DOHH2 (cell line): ENCODE results near the gene TMX2.

Experiments
- H3F3A ChIP-seq: fragments of 200-600 bp; sonication (generic), shearing (Covaris generic); 2 replicates; pipeline ENCODE4 v1.6.0; 2016; ENCODE audit warnings: antibody characterized with exemption, mild to moderate bottlenecking; ENCODE audit not compliant: control insufficient read depth, insufficient read depth
- H3K27ac ChIP-seq: fragments of 200-600 bp; sonication (generic); 2 replicates; pipeline ENCODE4 v1.5.1; 2014; ENCODE audit warnings: low read depth, mild to moderate bottlenecking, low read length, moderate library complexity
- H3K27me3 ChIP-seq: fragments of 200-600 bp; sonication (generic); 2 replicates; pipeline ENCODE4 v1.6.1; 2014; ENCODE audit warnings: mild to moderate bottlenecking, low read length, mixed read lengths; ENCODE audit not compliant: control insufficient read depth
- H3K36me3 ChIP-seq: fragments of 200-600 bp; sonication (generic); 2 replicates; pipeline ENCODE4 v1.6.1; 2014; ENCODE audit warnings: mild to moderate bottlenecking, low read length, moderate library complexity, mixed read lengths; ENCODE audit not compliant: control insufficient read depth
- H3K4me1 ChIP-seq: fragments of 200-600 bp; sonication (generic); 2 replicates; pipeline ENCODE4 v1.6.1; 2014; ENCODE audit warnings: mild to moderate bottlenecking, low read length, mixed read lengths; ENCODE audit not compliant: control insufficient read depth
- H3K4me2 ChIP-seq: fragments of 200-600 bp; sonication (generic); 2 replicates; pipeline ENCODE4 v1.6.0; 2014; ENCODE audit warnings: mild to moderate bottlenecking, low read length, moderate library complexity
- H3K4me3 ChIP-seq: fragments of 200-600 bp; sonication (generic); 2 replicates; pipeline ENCODE4 v1.5.1; 2014; ENCODE audit warnings: mild to moderate bottlenecking, low read length, mixed read lengths
- H3K79me2 ChIP-seq: fragments of 200-600 bp; sonication (generic); 2 replicates; pipeline ENCODE4 v1.6.1; 2014; ENCODE audit warnings: mild to moderate bottlenecking, low read length, mixed read lengths; ENCODE audit not compliant: control insufficient read depth
- H3K9me2 ChIP-seq: fragments of 200-600 bp; sonication (generic); replicated peaks from 2 replicates; pipeline ENCODE4 v1.6.1; 2014; ENCODE audit warnings: mild to moderate bottlenecking, low read length, mixed read lengths; ENCODE audit not compliant: control insufficient read depth
- H3K9me3 ChIP-seq: fragments of 200-600 bp; sonication (generic); 2 replicates; pipeline ENCODE4 v1.6.1; 2014; ENCODE audit warnings: antibody characterized with exemption, low read length, mixed read lengths; ENCODE audit not compliant: control insufficient read depth, insufficient read depth
- H4K20me1 ChIP-seq: fragments of 200-600 bp; sonication (generic); 2 replicates; pipeline ENCODE4 v1.6.0; 2014; ENCODE audit warnings: low read depth, mild to moderate bottlenecking, antibody characterized with exemption, low read length, moderate library complexity; ENCODE audit not compliant: control insufficient read depth, insufficient read depth
- CTCF ChIP-seq: fragments of 200-600 bp; sonication (generic); IDR thresholded peaks from one replicate; pipeline ENCODE4 v1.5.1; 2014; ENCODE audit warnings: antibody characterized with exemption, mild to moderate bottlenecking, low read depth, low read length; ENCODE audit not compliant: poor library complexity, severe bottlenecking
- EZH2phosphoT487 ChIP-seq: fragments of 200-600 bp; sonication (generic); IDR thresholded peaks from 2 replicates; pipeline ENCODE4 v1.6.1; 2017; ENCODE audit warnings: borderline replicate concordance, mild to moderate bottlenecking, antibody characterized with exemption, low read length, moderate library complexity, mixed read lengths

TMX2 gene

GRCh38 chr11:57712256-57713150 lies at the start of gene TMX2:
TSS of gene TMX2 (plus strand) at chr11:57712593. CDS start at chr11:57712619, 26 bp downstream.
- Histone ChIP-seq H3K9me2 (no peaks in the 10 kb centered on the region), H3K4me2 (peak within 1 kb of the TSS; percentile 85), H4K20me1 (peaks cover 6% of the 10 kb centered on the region; the same call in 1 of the 2 replicates), H3K9me3 (no peaks in the 10 kb centered on the region), H3K4me3 (peak within 1 kb of the TSS; percentile 100), H3K79me2 (peaks cover 48% of the 10 kb centered on the region), H3K27ac (peak within 1 kb of the TSS; percentile 61), H3F3A (no peaks in the 10 kb centered on the region; the same call in 1 of the 2 replicates), H3K4me1 (peaks cover 26% of the 10 kb centered on the region), H3K36me3 (peaks cover 24% of the 10 kb centered on the region), H3K27me3 (no peaks in the 10 kb centered on the region)
- TF ChIP-seq CTCF (no peak), EZH2phosphoT487 (no peak)

- Histone ChIP-seq H3K4me1 (peaks cover 11% of the 10 kb centered on the region), H3K27me3 (no peaks in the 10 kb centered on the region), H3K27ac (no peak overlapping the region), H3K4me2 (no peak overlapping the region), H4K20me1 (no peaks in the 10 kb centered on the region; the same call in 1 of the 2 replicates), H3K4me3 (no peak overlapping the region), H3K9me2 (no peaks in the 10 kb centered on the region), H3F3A (peaks cover 5% of the 10 kb centered on the region; the same call in 1 of the 2 replicates), H3K79me2 (peaks cover 33% of the 10 kb centered on the region), H3K9me3 (no peaks in the 10 kb centered on the region), H3K36me3 (peaks cover 34% of the 10 kb centered on the region)
- TF ChIP-seq CTCF (peak; percentile 22), EZH2phosphoT487 (no peak)
Observed at GRCh38 chr11:57662893-57663292, 49.5 kb upstream of the TMX2 start.

GRCh38 chr11:57663975-57664374 lies 48.4 kb upstream of the TMX2 start:
- TF ChIP-seq EZH2phosphoT487 (no peak), CTCF (no peak)
- Histone ChIP-seq H3K36me3 (peaks cover 42% of the 10 kb centered on the region), H3K9me2 (no peaks in the 10 kb centered on the region), H3K27me3 (no peaks in the 10 kb centered on the region), H3K9me3 (no peaks in the 10 kb centered on the region), H4K20me1 (peaks cover 4% of the 10 kb centered on the region), H3K4me2 (no peak overlapping the region), H3K27ac (no peak overlapping the region), H3F3A (peaks cover 5% of the 10 kb centered on the region; the same call in 1 of the 2 replicates), H3K79me2 (peaks cover 32% of the 10 kb centered on the region), H3K4me3 (no peak overlapping the region), H3K4me1 (peaks cover 8% of the 10 kb centered on the region)
